Neural crest cell (in vitro differentiated cells): Measurements from ENCODE around the gene TIMP3. TPM values are rescaled to one million over a fixed set of nuclear protein-coding genes. Genes with fewer than 3 reads are reported as not detected.
A peak's percentile ranks its signal among the peaks of the same experiment; 100 is the strongest.

Experiments used
- DNase-seq: peaks from one replicate; pipeline ENCODE4 v3.0.0; 2021; ENCODE audit warnings: low read depth, mixed read lengths, low spot score
- H3K27ac Mint-ChIP-seq: one replicate; pipeline ENCODE4 v1.8.0; 2021; ENCODE audit warnings: mild to moderate bottlenecking, mixed read lengths; ENCODE audit not compliant: unreplicated experiment
- H3K27me3 Mint-ChIP-seq: 2 replicates; pipeline ENCODE4 v1.8.0; 2021; ENCODE audit warnings: low read depth, mild to moderate bottlenecking, mixed read lengths
- H3K36me3 Mint-ChIP-seq: 2 replicates; pipeline ENCODE4 v1.8.0; 2021; ENCODE audit warnings: low read depth, mild to moderate bottlenecking, mixed read lengths
- H3K4me1 Mint-ChIP-seq: 2 replicates; pipeline ENCODE4 v1.8.0; 2021; ENCODE audit warnings: mixed read lengths
- H3K4me3 Mint-ChIP-seq: one replicate; pipeline ENCODE4 v1.8.0; 2021; ENCODE audit warnings: mild to moderate bottlenecking, mixed read lengths
- H3K9me3 Mint-ChIP-seq: 2 replicates; pipeline ENCODE4 v1.8.0; 2021; ENCODE audit warnings: mixed read lengths
- total RNA-seq: library from RNA; stranded (reverse); gene quantifications from 2 replicates; pipeline ENCODE4 v1.2.1, GENCODE V29; 2021
- TF ChIP-seq, protein P1 (sequence below): fragments of 200-600 bp; sonication (generic); conservative IDR thresholded peaks from 2 replicates; pipeline ENCODE4 v1.5.0; 2021; ENCODE audit warnings: antibody characterized with exemption, mild to moderate bottlenecking

TIMP3 gene
- total RNA-seq, 1 donor from 2014 or later = 21.6 TPM

DNA sequence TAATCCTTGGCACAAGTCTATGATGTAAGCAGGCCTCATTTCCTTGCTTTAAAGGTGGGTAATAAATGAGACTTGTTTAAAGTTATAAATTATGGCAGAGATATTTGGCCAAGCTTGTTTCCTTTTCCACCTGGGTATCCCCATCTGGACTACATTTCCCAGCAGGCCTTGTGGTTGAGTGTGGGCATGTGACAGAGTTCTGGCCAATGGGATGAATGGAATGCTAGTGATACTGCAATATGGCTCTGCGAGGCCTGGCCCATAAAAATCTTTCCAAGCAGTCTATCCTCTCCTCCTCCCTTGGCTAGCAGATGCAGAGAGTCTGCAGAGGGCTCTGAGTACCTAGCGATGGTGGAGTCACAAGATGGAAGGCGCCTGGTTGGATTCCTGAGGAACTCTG is 102.5 kb downstream of the TIMP3 start:
- peak; percentile 22 for DNase-seq
- H3K27me3 Mint-ChIP-seq = no peaks in the 10 kb centered on the region

DNA sequence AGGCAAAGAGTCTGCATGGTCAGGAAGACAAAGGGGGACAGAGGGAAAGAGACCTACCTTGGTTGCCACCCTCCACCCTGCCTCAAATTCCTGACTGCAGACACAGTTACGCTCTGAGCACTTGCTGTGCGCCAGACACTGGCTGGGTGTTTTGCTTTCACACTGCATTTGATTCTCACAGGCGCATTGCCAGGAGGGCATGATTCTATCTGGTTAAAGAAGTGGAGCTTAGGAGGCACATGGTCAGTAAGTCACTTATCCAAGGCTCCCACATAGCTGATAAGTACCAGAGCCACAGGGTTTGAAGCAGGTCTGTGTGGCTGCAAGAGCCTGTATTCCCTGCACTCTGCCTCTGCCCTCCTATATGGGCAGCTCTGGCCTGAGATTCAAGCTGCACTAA is 103.9 kb downstream of the TIMP3 start:
- no peak for DNase-seq
- Mint-ChIP-seq H3K4me3 (no peak overlapping the region), H3K27me3 (no peaks in the 10 kb centered on the region), H3K4me1 (peaks cover 16% of the 10 kb centered on the region), H3K36me3 (no peaks in the 10 kb centered on the region), H3K27ac (no peak overlapping the region), H3K9me3 (no peaks in the 10 kb centered on the region)
- TF ChIP-seq, protein P1, sequence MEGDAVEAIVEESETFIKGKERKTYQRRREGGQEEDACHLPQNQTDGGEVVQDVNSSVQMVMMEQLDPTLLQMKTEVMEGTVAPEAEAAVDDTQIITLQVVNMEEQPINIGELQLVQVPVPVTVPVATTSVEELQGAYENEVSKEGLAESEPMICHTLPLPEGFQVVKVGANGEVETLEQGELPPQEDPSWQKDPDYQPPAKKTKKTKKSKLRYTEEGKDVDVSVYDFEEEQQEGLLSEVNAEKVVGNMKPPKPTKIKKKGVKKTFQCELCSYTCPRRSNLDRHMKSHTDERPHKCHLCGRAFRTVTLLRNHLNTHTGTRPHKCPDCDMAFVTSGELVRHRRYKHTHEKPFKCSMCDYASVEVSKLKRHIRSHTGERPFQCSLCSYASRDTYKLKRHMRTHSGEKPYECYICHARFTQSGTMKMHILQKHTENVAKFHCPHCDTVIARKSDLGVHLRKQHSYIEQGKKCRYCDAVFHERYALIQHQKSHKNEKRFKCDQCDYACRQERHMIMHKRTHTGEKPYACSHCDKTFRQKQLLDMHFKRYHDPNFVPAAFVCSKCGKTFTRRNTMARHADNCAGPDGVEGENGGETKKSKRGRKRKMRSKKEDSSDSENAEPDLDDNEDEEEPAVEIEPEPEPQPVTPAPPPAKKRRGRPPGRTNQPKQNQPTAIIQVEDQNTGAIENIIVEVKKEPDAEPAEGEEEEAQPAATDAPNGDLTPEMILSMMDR = no peak

More for the DNA sequence above, 102.5 kb downstream of the TIMP3 start:
- no peak overlapping the region for H3K4me3 Mint-ChIP-seq
- H3K27ac Mint-ChIP-seq = no peak overlapping the region
- H3K9me3 Mint-ChIP-seq = no peaks in the 10 kb centered on the region
- TF ChIP-seq, protein P1 = no peak
- H3K36me3 Mint-ChIP-seq = no peaks in the 10 kb centered on the region
- peaks cover 16% of the 10 kb centered on the region for H3K4me1 Mint-ChIP-seq

DNA sequence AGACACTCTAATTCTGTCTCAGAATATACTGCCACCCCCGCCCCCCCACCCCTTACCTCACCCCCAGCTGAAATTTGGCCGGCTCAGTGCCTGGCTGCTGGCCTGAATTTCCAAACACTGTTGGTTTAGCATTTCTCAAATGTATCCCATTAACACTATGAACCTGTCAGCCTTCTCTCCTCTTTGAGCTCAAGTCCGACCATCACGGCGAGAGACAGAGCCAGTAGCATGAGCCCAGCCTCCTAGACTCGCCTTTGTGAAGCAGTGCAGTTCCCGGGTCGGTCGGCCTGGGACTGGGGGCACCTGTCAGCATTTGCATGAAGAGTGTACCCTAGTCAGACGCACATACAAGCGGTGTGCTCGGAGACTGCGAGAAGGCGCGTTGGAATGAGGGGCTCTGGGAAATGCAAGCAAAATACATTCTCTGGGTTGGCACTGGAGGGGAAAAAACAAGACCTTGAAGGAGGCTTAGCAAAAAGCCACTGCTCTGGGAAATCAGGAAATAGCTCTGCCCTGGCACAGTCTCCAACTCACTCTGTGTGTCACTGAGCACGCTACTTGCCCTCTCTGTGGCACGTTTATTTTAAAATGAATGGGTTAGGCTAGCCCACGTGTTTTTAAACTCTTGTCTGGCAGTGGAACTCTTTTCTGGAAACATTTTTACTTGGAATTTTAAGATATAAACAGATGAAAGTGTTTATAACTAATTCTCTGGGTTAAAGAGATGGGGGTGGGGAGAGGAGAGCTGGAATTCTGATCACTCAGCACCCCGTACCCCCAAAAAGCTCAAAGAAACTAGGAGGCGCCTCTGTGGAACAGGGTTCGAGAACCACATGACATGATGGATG is 108.3 kb downstream of the TIMP3 start:
- H3K9me3 Mint-ChIP-seq = no peaks in the 10 kb centered on the region
- DNase-seq = no peak
- H3K4me1 Mint-ChIP-seq = peaks cover 32% of the 10 kb centered on the region
- TF ChIP-seq, protein P1 = no peak
- H3K27me3 Mint-ChIP-seq = no peaks in the 10 kb centered on the region
- H3K4me3 Mint-ChIP-seq = no peak overlapping the region
- no peaks in the 10 kb centered on the region for H3K36me3 Mint-ChIP-seq
- H3K27ac Mint-ChIP-seq = peak overlapping the region; percentile 76

DNA sequence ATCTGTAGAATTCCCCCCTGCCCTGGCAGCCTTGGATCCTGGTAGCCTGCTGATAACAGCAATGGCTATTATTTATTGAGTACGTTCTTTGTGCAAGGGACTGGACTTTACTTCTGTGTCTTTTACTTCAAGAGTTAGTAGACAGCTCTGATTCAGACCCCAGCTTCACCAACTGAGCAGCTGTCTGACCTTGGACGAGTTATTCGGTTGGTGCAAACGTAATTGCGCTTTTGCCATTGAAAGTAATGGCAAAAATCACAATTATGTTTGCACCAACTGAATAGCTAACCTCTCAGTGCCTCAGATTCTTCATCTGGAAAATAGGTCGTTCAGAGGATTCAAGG is 108.9 kb downstream of the TIMP3 start:
- TF ChIP-seq, protein P1 = no peak
- no peak for DNase-seq
- Mint-ChIP-seq H3K36me3 (no peaks in the 10 kb centered on the region), H3K9me3 (peaks cover 2% of the 10 kb centered on the region), H3K27ac (no peak overlapping the region), H3K27me3 (no peaks in the 10 kb centered on the region), H3K4me1 (peaks cover 29% of the 10 kb centered on the region), H3K4me3 (no peak overlapping the region)

DNA sequence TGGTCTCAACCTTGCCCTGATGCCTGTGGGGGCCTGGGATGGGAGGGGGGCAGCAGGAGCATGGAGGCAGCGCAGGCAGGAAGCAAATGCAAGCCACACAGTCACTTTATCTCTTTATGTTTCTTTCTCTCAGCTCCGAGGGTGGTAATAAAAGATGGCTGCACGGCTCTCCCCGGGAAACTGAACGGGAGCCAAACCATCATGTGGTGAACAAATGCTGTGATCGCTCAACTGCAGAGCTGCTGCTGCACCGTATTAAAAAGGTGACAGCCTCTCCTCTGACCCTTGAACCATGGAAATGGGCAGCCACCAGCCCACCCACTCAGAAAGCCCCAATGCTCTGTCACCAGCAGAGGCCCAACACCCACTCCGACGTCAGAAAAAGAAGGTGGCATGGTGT is 110.0 kb downstream of the TIMP3 start:
- H3K4me3 Mint-ChIP-seq = no peak overlapping the region
- H3K27me3 Mint-ChIP-seq = no peaks in the 10 kb centered on the region
- peaks cover 25% of the 10 kb centered on the region for H3K4me1 Mint-ChIP-seq
- no peak for DNase-seq
- TF ChIP-seq, protein P1 = no peak
- H3K27ac Mint-ChIP-seq = no peak overlapping the region
- no peaks in the 10 kb centered on the region for H3K36me3 Mint-ChIP-seq
- H3K9me3 Mint-ChIP-seq = peaks cover 3% of the 10 kb centered on the region
